K562 (cell line): ENCODE measurements around the gene DYNLT5. TPM values are rescaled to one million over a fixed set of nuclear protein-coding genes. Genes with fewer than 3 reads are reported as not detected.

ENCODE experiments used
- ADNP ChIP-seq: fragments of 200-800 bp; sonication (Bioruptor generic); IDR thresholded peaks from 2 replicates; pipeline ENCODE4 v1.6.1; 2016; ENCODE audit warnings: missing genetic modification characterization, missing compliant biosample characterization
- CBX8 ChIP-seq: fragments of 200-600 bp; sonication (generic); IDR thresholded peaks from 2 replicates; pipeline ENCODE4 v1.6.1; 2012; ENCODE audit warnings: borderline replicate concordance, mixed run types, low read depth, mild to moderate bottlenecking, moderate library complexity, mixed read lengths, low read length, control low read depth, inconsistent platforms; ENCODE audit not compliant: poor library complexity, severe bottlenecking; ENCODE audit errors: extremely low read depth
- ESRRA ChIP-seq: fragments of 450-650 bp; IDR thresholded peaks from 2 replicates; pipeline ENCODE4 v1.6.1; 2014; ENCODE audit warnings: low read depth, mild to moderate bottlenecking, moderate library complexity, borderline replicate concordance
- HIVEP1 ChIP-seq: fragments of 250-450 bp; sonication (Bioruptor Pico); IDR thresholded peaks from 2 replicates; pipeline ENCODE4 v1.4.0; 2020; ENCODE audit warnings: mild to moderate bottlenecking
- MAFF ChIP-seq: IDR thresholded peaks from 2 replicates; pipeline ENCODE4 v1.6.1; 2012; ENCODE audit warnings: low read length, improper control_type of control experiment
- NCOA6 ChIP-seq: fragments of 450-650 bp; IDR thresholded peaks from 2 replicates; pipeline ENCODE4 v1.6.1; 2017; ENCODE audit warnings: mild to moderate bottlenecking
- NR2C1 ChIP-seq, 2 experiments: fragments of 450-650 bp; IDR thresholded peaks; 2 replicates each; pipeline ENCODE4 v1.6.1; 2017; ENCODE audit warnings: mild to moderate bottlenecking in 2 of 2, antibody characterized with exemption in 1 of 2, inconsistent platforms in 1 of 2, missing compliant biosample characterization in 1 of 2, missing genetic modification characterization in 1 of 2
- PTRF ChIP-seq: fragments of 450-650 bp; IDR thresholded peaks from 2 replicates; pipeline ENCODE4 v1.6.1; 2016; ENCODE audit warnings: mild to moderate bottlenecking, missing genetic modification characterization, missing compliant biosample characterization
- RBM15 ChIP-seq: fragments of 200-400 bp; formaldehyde crosslinking; IDR thresholded peaks from 2 replicates; pipeline ENCODE4 v1.6.1; 2018; ENCODE audit warnings: mild to moderate bottlenecking, low read length, moderate library complexity; ENCODE audit not compliant: insufficient read depth
- SMARCE1 ChIP-seq: fragments of 450-650 bp; IDR thresholded peaks from 2 replicates; pipeline ENCODE4 v1.7.1; 2016; ENCODE audit warnings: mild to moderate bottlenecking
- TBL1XR1 ChIP-seq, 2 experiments: IDR thresholded peaks; 2 replicates each; pipeline ENCODE4 v1.6.1; 2012; ENCODE audit warnings: improper control_type of control experiment in 2 of 2, low read length in 2 of 2, mild to moderate bottlenecking in 1 of 2
- XRCC3 ChIP-seq: fragments of 450-650 bp; IDR thresholded peaks from 2 replicates; pipeline ENCODE4 v1.6.1; 2017; ENCODE audit warnings: mild to moderate bottlenecking, moderate library complexity
- ZNF133 ChIP-seq: fragments of 250-450 bp; sonication (Bioruptor Pico); IDR thresholded peaks from 2 replicates; pipeline ENCODE4 v1.4.0; 2020; ENCODE audit warnings: mild to moderate bottlenecking
- ZNF217 ChIP-seq: sonication (generic); formaldehyde crosslinking; IDR thresholded peaks from 2 replicates; pipeline ENCODE4 v1.8.0; 2022; ENCODE audit warnings: mild to moderate bottlenecking, missing genetic modification reagents
- polyA plus RNA-seq, 8 experiments: library from polyadenylated mRNA; depleted of rRNA in 4 of 8; stranded (reverse) in 5 of 8; unstranded in 3 of 8; fragments of >200 nt; fragmentation: Nextera tagmentation in 2 of 8; fragmentation: Illumina TruSeq in 1 of 8; extraction: Ambion mirVana in 2 of 8; extraction: Trizol in 1 of 8; gene quantifications; 2 replicates each; pipeline versions ENCODE4 v1.2.1 to v1.2.3, GENCODE V29; 2011 to 2014; ENCODE audit warnings: inconsistent platforms in 1 of 8, missing spikeins in 1 of 8
- total RNA-seq, 7 experiments: library from RNA; depleted of rRNA in 6 of 7; stranded (reverse); fragments of >200 nt in 6 of 7; fragmentation: Illumina TruSeq in 2 of 7; extraction: Trizol in 2 of 7; gene quantifications; 2 replicates each; pipeline versions ENCODE4 v1.2.1 to v1.2.3, GENCODE V29; 2011 to 2021; ENCODE audit warnings: low replicate concordance in 1 of 7
- TF ChIP-seq, protein P1 (sequence below): fragments of 450-650 bp; formaldehyde crosslinking; IDR thresholded peaks from 2 replicates; pipeline ENCODE4 v1.4.0; 2020; ENCODE audit warnings: mild to moderate bottlenecking, mixed read lengths
- TF ChIP-seq, protein P2 (sequence below), 3 experiments: IDR thresholded peaks in 2 of 3; conservative IDR thresholded peaks in 1 of 3; 2 replicates each; pipeline ENCODE4 v1.5.1; 2011 to 2012; ENCODE audit warnings: low read length in 3 of 3, mild to moderate bottlenecking in 3 of 3, control low read depth in 2 of 3, improper control_type of control experiment in 1 of 3, inconsistent platforms in 1 of 3, low read depth in 1 of 3, mixed read lengths in 1 of 3, moderate library complexity in 1 of 3; ENCODE audit not compliant: insufficient read depth in 2 of 3
- TF ChIP-seq, protein P3 (sequence below): fragments of 250-450 bp; sonication (Bioruptor Pico); IDR thresholded peaks from 2 replicates; pipeline ENCODE4 v1.8.0; 2021; ENCODE audit warnings: borderline replicate concordance, mild to moderate bottlenecking, moderate library complexity; ENCODE audit not compliant: poor library complexity, severe bottlenecking
- TF ChIP-seq, protein P4 (sequence below): fragments of 450-650 bp; IDR thresholded peaks from 2 replicates; pipeline ENCODE4 v1.7.1; 2018; ENCODE audit warnings: mild to moderate bottlenecking, low read depth; ENCODE audit not compliant: partially characterized antibody

Gene DYNLT5
- total and polyA plus RNA-seq, 9 of the 15 experiments (the other 6 are each of a cell fraction or from before 2014, with no cell fraction given): not detected

DNA sequence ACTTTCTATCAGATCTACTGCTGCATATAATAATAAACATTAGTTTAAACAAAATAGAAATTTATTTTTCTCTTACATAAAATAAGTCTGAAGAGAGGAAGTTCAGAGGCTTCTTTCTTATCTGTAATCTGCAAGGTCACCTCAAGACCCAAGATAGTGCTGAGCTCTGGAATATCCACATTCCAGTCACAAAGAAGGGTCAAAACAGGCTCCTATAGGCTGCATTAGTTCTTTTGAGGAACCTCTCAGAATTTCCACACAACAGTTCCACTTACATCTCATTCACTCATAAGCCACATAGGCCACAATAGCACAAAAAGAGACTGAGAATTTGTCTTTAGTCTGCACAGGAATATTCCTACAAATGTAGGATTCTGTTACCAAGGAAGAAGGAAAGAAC is 15.4 kb downstream of the DYNLT5 start (continued):
- TF ChIP-seq, protein P1, sequence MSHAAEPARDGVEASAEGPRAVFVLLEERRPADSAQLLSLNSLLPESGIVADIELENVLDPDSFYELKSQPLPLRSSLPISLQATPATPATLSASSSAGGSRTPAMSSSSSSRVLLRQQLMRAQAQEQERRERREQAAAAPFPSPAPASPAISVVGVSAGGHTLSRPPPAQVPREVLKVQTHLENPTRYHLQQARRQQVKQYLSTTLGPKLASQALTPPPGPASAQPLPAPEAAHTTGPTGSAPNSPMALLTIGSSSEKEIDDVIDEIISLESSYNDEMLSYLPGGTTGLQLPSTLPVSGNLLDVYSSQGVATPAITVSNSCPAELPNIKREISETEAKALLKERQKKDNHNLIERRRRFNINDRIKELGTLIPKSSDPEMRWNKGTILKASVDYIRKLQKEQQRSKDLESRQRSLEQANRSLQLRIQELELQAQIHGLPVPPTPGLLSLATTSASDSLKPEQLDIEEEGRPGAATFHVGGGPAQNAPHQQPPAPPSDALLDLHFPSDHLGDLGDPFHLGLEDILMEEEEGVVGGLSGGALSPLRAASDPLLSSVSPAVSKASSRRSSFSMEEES: no peak
- TF ChIP-seq XRCC3 (no peak), NCOA6 (no peak), ZNF217 (CRISPR knock-in tag) (no peak), TBL1XR1 (IDR thresholded peaks at IDR 0.05; ENCODE audit: low read length in 2 of 2) (no peak), NR2C1 (IDR thresholded peaks at IDR 0.05) (no peak), NR2C1 (tag; IDR thresholded peaks at IDR 0.05) (0 out of 2 replicates have a peak, but pooled peaks have one; percentile 19), RBM15 (no peak), CBX8 (no peak), ZNF133 (no peak), HIVEP1 (CRISPR knock-in tag) (no peak), SMARCE1 (peak; percentile 13; the same call in 1 of the 2 replicates), MAFF (peak; percentile 5; the same call in 1 of the 2 replicates), ESRRA (peak; percentile 91), PTRF (tag) (no peak), ADNP (tag) (0 out of 2 replicates have a peak, but pooled peaks have one; percentile 12)
- TF ChIP-seq, protein P2, sequence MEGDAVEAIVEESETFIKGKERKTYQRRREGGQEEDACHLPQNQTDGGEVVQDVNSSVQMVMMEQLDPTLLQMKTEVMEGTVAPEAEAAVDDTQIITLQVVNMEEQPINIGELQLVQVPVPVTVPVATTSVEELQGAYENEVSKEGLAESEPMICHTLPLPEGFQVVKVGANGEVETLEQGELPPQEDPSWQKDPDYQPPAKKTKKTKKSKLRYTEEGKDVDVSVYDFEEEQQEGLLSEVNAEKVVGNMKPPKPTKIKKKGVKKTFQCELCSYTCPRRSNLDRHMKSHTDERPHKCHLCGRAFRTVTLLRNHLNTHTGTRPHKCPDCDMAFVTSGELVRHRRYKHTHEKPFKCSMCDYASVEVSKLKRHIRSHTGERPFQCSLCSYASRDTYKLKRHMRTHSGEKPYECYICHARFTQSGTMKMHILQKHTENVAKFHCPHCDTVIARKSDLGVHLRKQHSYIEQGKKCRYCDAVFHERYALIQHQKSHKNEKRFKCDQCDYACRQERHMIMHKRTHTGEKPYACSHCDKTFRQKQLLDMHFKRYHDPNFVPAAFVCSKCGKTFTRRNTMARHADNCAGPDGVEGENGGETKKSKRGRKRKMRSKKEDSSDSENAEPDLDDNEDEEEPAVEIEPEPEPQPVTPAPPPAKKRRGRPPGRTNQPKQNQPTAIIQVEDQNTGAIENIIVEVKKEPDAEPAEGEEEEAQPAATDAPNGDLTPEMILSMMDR (IDR thresholded peaks at IDR 0.05 in 2 of 3, conservative IDR thresholded peaks at IDR 0.05 in 1 of 3; ENCODE audit: insufficient read depth in 2 of 3, low read depth in 1 of 3, low read length in 3 of 3): no peak
- TF ChIP-seq, protein P3, sequence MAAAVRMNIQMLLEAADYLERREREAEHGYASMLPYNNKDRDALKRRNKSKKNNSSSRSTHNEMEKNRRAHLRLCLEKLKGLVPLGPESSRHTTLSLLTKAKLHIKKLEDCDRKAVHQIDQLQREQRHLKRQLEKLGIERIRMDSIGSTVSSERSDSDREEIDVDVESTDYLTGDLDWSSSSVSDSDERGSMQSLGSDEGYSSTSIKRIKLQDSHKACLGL (CRISPR knock-in tag): no peak
- TF ChIP-seq, protein P4, sequence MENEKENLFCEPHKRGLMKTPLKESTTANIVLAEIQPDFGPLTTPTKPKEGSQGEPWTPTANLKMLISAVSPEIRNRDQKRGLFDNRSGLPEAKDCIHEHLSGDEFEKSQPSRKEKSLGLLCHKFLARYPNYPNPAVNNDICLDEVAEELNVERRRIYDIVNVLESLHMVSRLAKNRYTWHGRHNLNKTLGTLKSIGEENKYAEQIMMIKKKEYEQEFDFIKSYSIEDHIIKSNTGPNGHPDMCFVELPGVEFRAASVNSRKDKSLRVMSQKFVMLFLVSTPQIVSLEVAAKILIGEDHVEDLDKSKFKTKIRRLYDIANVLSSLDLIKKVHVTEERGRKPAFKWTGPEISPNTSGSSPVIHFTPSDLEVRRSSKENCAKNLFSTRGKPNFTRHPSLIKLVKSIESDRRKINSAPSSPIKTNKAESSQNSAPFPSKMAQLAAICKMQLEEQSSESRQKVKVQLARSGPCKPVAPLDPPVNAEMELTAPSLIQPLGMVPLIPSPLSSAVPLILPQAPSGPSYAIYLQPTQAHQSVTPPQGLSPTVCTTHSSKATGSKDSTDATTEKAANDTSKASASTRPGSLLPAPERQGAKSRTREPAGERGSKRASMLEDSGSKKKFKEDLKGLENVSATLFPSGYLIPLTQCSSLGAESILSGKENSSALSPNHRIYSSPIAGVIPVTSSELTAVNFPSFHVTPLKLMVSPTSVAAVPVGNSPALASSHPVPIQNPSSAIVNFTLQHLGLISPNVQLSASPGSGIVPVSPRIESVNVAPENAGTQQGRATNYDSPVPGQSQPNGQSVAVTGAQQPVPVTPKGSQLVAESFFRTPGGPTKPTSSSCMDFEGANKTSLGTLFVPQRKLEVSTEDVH: no peak
